Thyroid gland (tissue), 4 donors: ENCODE data around the gene DENND1C.

ENCODE experiments used
- POLR2A ChIP-seq, 2 donors: fragments of 450-650 bp; IDR thresholded peaks; one replicate each; pipeline ENCODE4 v1.6.1; 2017; ENCODE audit warnings: antibody characterized with exemption in 2 of 2, mild to moderate bottlenecking in 2 of 2, moderate library complexity in 1 of 2
- TF ChIP-seq, protein P1 (sequence below), 6 experiments: fragments of 200-600 bp in 3 of 6; fragments of 450-650 bp in 3 of 6; sonication (generic) in 3 of 6; IDR thresholded peaks; one replicate each; pipeline ENCODE4 v1.5.1; 2016 to 2019; ENCODE audit warnings: antibody characterized with exemption in 6 of 6, mild to moderate bottlenecking in 2 of 6, inconsistent platforms in 1 of 6, moderate library complexity in 1 of 6

DNA sequence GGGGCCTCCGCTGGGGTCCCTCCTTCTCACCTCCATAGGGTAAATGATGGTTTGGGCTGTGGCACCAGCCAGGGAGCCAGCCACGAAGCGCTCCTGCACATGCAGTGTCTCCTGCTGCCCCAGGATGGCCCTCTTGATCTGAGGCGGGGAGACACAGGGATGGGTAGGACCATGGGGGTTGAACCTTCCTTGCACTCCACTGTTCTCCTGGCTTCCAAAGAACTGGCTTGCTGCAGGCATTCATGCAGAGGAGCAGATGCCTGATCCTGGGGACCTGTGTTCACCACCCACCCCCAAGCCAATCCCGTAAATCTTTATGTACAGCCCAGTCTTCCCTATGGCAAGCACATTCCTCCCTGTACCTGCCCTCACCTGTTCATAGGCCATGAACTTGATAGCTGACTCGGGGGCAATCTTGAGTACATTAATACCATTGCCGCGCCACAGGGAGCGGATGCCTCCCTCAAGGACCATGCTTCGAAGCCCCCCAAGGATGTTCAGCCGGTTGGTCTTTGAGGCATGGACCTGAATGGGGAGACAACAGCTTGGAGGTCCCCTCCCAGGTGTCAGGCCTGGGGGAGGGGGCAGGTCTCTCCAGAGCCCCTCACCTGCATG is 27.5 kb downstream of the DENND1C start:
- TF ChIP-seq, protein P1, sequence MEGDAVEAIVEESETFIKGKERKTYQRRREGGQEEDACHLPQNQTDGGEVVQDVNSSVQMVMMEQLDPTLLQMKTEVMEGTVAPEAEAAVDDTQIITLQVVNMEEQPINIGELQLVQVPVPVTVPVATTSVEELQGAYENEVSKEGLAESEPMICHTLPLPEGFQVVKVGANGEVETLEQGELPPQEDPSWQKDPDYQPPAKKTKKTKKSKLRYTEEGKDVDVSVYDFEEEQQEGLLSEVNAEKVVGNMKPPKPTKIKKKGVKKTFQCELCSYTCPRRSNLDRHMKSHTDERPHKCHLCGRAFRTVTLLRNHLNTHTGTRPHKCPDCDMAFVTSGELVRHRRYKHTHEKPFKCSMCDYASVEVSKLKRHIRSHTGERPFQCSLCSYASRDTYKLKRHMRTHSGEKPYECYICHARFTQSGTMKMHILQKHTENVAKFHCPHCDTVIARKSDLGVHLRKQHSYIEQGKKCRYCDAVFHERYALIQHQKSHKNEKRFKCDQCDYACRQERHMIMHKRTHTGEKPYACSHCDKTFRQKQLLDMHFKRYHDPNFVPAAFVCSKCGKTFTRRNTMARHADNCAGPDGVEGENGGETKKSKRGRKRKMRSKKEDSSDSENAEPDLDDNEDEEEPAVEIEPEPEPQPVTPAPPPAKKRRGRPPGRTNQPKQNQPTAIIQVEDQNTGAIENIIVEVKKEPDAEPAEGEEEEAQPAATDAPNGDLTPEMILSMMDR (IDR thresholded peaks at IDR 0.05): no peak
- TF ChIP-seq POLR2A (IDR thresholded peaks at IDR 0.05): no peak
